ENCODE data around the gene ZSCAN18.

The ZSCAN18 gene

DNA sequence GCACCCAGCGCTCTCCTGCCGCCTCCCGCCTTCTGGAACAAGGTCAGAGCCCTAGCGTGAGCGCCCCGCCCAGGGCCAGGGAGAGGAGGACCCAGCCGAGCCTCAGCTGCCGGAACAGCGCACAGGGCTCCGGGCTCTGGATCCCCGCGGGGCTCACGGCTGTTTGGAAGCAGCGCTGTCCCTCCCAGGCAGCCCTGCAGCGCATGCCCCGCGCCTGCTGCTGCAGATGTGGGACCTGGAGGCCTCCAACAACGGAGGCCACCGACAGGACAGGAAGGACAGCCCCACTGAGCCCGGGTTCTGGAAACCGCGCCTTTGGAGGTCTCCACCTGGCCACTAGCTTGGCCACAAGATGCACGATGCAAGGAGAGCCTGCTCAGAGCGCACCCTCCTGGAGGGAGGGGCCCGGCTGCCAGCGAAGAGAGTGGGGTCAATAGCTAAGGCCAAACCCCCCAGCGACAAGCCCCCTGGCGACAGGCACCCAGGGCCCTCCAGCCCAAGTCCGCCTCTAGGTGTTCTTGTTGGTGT is 12.6 kb downstream of the ZSCAN18 start:
- no peak for DNase-seq

DNA sequence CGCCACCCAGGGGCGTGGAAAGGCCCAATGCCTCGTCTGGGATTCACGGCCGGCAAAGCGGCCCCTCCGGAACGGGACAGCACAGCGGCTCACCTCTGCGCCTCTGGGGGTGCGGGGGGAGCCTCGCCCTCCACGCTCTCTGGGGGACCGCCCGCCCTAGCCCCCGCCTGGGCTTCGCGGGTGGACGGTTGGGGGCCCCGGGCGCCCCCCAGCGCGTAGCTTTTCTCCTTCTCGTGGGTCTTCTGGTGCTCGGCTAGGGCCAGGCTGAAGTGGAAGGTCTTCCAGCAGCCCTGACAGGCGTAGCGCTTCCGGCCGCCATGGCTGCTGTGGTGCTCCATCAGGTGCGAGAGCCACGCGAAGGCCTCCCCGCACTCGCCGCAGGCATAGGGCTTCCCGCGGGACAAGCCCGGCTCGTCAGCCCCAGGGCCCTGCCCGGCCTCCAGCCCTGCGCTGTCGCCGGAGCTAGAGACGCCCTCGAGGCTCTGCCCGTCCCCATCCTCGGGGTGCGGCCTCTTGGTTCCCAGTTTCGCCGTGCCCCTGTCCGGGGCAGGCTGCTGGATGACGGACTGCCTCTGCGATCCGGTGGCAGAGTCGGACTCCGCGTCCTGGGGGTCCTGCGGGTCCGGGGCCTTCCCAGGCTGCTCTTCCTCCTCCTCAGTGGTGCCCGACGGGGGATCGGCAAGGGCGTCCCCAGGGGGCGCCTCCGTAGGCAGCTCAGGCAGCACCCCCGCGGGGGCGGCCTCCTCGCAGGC is 13.3 kb downstream of the ZSCAN18 start:
- DNase-seq, result no peak

DNA sequence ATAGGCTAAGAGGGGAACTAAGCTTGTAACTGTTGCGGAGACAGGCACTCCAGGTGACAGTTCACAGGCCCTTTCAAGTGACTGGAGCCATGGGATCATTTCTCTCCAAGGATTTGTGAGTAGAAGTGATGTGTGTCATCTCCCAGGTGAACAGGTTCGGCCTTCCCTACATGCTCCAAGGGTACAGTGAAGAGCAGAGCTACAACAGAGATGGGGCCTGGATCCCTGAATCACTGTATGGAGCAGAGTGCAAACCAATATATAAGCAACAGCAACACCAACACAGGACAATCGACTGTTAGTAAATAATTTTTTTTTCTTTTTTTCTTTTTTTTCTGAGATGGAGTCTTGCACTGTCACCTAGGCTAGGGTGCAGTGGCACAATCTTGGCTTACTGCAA is 15.0 kb downstream of the ZSCAN18 start:
- no peak for DNase-seq

DNA sequence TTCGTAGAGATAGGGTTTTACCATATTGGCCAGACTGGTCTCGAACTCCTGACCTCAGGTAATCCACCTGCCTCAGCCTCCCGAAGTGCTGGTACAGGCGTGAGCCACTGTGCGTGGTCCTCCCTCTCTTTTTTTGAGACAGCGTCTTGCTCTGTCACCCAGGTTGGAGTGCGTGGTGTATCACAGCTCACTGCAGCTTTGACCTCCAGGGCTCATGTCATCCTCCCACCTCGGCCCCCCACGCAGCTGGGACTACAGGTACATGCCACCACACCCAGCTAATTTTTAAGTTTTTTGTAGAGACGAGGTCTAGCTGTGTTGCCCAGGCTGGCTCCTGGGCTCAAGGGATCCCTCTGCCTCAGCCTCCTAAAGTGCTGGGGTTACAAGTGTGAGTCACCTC is 18.2 kb downstream of the ZSCAN18 start:
- no peak for DNase-seq

DNA sequence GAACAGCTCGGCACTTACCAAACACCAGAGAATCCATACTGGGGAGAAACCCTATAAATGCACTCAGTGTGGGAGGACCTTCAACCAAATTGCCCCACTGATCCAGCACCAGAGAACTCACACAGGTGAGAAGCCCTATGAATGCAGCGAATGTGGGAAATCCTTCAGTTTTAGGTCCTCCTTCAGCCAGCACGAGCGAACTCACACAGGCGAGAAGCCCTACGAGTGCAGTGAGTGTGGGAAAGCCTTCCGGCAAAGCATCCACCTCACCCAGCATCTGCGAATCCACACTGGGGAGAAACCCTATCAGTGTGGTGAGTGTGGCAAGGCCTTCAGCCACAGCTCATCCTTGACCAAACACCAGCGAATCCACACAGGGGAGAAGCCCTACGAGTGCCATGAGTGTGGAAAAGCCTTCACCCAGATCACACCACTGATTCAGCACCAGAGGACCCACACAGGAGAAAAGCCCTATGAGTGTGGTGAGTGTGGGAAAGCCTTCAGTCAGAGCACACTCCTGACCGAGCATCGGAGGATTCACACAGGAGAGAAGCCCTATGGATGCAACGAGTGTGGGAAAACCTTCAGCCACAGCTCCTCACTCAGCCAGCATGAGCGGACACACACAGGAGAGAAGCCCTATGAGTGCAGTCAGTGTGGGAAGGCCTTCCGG is 30.7 kb downstream of the ZSCAN18 start:
- no peak for DNase-seq

DNA sequence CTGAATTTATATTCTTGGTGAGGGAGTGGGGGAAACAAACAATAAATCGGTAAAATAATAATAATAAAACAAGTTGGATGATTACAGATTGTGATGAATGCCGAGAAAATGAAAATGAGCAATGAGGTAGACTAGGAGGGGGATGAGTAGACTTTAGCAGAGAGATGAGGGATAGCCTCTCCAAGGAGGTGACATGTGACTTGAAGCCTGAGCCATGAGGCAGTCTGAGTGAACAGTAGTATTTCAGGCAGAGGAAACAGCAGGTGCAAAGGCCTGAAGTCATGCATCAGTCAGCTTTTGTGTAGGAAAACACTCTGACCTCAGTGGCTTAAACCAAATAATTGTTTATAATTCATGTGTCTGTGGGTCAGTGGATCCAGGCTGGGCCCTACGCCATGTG is 34.3 kb downstream of the ZSCAN18 start:
- no peak for DNase-seq

DNA sequence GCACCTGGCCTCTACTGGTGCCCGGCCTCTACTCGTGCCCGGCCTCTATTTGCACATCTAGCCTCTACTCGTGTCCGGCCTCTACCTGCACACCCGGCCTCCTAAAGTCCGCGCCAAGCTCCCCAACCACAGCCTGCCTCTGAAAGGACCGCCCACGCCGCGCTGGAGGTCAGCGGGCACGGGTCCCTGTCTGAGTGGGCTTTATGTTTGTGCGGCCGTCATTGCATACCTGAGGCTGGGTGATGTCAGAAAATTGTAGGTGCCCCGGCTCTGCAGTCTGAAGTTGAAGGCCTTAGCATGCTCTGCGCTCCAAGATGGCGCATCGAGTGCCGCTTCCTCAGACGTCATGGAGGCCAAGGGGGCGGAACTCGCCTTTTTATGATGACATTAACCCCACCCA is 37.8 kb downstream of the ZSCAN18 start:
- no peak for DNase-seq

DNA sequence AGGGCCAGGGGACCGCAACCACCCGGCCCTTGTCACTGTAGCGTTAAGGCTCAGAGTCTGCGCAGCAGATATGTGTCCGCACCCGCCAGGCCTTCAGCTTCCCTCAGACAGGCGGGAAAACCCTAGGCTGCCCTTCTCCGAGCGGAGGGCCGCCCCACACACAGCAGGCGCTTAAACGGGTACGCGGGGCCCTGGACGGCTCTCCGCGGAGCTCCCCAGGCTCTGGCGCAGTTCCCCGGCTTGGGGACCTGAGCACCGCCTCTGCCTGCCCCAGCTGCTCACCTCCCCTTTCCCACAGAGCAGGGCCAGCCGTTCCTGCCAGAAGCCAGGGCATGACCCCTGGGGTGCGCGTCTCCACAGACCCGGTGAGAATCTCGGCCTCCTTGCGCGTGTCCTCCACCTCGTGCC is 38.4 kb downstream of the ZSCAN18 start:
- no peak for DNase-seq

DNA sequence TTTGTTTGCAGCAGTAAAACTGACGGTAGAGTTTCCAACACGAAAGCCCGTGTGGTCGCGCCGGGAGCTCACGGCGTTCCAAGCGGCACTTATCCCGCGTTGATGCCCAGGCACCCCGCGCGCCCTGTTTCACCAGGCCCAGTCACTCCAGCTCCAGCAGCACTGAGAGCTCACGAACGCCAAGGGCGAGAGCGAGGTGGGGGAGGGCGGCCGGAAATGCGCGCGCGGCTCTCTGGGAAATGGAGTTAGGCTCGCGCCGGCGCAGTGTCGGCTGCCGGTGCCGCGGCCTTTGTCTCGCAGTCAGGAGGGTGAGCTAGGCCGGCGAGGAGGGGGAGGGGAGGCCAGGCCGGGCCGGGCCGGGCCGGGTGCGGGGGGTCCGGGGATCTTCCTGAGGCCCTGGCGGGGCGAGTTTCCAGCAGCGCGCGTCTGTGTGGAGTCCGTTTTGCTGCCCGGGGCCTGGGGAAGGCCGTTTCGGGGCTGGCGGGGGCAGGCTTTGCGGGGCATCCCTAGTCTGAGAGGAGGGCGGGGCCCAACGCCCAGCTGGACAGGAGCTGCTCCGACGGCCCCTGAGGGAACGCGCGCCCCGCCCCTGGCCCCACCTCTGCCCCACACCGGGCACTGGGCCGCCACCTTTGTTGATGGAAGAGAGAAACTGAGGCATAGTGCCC is 38.9 kb downstream of the ZSCAN18 start, which contains the start of gene ZNF135:
Gene ZNF135, plus strand, starts transcription at position 280 of the 668 bp plus-strand sequence. CDS start 721 bp downstream, outside the sequence.
- DNase-seq, result peak; percentile 90

DNA sequence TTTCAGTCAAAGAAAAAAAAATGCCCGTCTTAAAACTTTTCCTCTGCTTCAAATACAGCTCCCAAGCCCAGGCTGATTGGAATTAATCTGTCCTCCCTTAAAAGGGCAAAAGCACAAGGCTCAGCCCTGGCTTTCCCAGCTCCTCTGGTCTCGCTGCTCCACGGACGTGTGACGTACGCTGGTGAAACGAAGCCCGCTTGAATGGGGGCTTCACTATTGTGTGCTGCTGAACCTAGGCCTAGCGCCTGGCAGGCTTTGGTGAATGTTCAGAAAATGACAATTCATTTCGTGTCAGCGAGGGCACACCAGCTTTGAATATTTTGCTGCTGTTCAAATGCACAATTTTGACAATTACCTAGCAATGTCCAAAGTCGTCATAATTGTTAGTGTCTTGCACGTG is 39.6 kb downstream of the ZSCAN18 start:
- no peak for DNase-seq

DNA sequence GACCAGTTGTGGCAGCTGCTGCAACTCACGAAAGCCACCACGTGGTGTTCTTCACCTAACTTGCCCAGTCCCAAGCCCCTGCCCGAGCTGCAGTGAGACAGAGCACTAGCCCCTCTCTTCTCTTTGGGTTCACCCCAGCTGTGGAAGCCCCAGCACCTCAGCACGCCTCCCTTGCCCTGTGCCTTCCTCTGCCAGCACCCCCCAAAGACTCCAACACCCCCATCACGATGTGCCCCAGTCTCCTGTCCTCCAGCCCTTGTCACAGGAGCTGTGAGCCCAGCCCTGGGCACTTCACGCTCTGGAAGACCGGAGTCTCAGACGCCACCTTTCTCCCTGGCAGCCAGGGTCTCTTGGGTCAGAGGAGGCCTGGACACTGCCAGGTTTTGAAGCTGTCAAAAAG is 41.2 kb downstream of the ZSCAN18 start:
- no peak for DNase-seq

DNA sequence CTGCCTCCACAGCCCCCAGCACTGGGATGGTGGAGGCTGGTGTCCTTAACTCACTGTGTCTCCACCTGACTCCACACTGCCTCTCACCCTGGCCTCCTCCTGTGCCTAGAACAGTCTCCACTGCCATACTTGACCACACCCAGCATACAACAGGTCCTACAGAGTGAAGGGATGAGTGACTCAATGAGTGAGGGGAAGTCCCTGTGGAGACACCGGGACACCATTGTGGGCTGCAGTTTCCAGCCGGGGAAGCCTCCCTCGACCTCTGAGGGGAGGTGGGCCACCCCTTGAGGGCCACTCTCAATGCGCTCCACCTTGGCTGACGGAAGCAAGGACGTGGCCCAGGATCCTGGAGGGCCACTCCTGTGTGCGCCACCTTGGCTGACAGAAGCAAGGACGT is 41.8 kb downstream of the ZSCAN18 start:
- DNase-seq, result no peak

DNA sequence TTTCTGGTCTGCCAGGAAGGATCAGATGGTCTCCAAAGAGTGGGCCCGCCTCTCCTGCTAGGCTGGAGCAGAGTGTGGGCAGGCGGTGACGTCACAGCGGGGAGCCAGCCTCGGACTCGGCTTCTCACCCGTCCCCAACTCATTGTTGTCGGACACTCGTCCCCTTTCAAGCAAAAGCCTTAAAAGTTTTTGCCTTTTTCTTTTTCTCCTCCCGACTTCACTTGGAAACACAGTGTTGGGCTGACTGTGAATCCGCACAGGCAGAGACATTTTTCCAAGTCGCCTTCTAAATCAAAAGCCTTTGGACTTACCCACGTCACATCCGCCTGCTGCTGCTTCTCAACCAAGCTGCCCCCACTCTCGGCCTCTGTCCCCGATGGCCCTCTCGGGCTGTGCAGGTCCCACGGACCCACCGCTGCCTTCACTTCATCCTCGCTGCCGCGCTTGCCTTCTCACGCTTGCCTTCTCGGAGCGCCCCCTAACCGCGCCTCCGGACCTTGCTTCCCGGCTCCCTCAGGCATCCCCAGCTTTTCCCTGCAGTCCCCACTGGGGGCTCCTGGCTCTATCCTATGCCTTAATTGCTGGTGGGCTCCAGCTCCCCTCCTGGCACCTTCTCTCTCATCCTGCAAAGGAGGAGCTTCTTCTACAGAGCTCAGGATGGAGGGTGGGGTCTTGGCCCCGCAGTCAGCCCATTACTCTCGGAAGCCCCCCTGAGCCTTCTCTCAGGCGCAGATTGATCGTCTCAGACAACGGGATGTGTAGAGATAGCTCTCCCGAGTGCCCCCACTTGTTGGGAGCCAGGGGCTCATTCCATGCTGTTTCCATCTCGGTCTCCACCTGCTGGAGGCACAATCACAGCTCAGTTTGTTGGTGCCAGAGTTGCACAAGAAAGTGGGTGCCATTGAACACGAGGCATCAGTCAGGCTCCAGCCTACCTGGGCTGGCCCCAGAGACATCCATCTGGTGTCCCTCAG is 42.8 kb downstream of the ZSCAN18 start:
- DNase-seq, result peak; percentile 63

DNA sequence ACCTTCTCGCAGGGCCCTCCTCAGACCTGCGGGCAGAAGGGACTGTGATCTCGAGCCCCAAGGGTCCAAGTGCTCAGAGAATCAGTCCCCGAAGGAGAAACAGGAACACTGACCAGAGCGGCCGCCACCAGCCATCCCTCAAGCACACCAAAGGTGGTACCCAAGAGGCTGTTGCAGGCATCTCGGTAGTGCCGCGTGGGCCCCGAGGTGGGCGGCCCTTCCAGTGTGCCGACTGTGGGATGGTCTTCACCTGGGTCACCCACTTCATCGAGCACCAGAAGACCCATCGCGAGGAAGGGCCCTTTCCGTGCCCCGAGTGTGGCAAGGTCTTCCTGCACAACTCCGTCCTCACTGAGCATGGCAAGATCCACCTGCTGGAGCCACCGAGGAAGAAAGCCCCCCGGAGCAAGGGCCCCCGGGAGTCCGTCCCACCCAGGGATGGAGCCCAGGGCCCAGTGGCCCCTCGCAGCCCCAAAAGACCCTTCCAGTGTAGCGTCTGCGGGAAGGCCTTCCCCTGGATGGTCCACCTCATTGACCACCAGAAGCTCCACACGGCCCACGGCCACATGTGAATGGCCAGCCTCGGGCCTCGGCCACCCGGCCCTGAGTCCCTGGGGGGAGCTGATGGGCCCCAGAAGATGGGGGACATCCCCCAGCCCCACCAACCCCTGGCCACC is 44.4 kb downstream of the ZSCAN18 start:
- no peak for DNase-seq

DNA sequence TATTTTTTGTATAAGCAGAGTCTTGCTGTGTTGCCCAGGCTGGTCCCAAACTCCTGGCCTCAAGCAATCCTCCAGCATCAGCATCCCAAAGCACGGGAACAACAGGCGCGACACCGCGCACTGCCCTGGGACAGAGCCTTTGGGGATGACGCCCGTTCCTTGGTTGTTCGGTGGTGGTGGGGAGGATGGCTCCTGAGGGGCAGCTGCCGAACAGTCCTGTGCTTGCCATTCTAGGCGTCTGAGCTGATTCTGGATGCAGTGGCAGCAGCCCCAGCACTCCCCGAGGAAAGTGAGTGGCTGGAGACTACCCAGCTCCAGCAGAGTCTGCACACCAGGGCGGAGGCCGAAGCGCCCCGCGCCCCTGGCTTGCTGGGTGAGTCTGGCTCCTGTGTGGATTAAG is 45.8 kb downstream of the ZSCAN18 start:
- DNase-seq, result no peak

DNA sequence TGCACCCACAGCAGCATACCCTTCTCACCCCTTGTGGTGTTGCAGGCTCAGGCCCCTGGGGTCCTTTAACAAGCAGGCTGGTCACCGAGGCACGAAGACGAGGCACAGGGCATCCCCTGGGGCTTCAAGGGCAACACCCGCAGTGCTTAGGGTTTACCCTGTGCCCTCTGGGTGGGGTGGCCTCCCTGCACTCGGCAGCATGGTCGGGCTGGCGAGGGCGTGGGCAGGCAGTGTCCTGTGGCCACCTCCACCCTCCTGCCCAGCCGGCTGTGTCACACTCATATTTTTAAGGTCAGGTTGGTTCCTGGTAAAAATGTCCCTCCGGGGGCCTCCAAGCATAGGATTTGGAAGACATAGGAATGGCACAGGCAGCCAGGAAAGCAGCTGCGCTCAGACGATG is 50.4 kb downstream of the ZSCAN18 start:
- no peak for DNase-seq

DNA sequence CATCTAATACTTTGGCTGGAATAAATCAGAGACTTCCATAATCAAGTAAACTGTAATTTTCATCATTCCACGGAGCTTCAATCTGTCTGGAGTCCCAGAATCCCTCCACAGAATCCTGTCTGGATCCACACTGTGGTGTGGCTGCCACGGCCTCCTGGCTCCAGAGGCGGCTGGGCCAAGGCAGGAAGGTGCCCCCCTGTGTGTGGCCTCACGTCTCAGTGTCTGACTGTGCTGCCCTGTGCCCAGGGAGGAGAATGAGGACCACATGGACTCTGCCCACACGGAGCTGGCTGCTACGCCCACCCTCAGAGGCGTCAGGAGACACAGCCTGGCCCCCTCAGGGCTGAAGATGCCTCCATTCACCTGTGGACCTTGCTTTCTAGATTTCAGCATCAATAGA is 51.2 kb downstream of the ZSCAN18 start:
- DNase-seq, result no peak

DNA sequence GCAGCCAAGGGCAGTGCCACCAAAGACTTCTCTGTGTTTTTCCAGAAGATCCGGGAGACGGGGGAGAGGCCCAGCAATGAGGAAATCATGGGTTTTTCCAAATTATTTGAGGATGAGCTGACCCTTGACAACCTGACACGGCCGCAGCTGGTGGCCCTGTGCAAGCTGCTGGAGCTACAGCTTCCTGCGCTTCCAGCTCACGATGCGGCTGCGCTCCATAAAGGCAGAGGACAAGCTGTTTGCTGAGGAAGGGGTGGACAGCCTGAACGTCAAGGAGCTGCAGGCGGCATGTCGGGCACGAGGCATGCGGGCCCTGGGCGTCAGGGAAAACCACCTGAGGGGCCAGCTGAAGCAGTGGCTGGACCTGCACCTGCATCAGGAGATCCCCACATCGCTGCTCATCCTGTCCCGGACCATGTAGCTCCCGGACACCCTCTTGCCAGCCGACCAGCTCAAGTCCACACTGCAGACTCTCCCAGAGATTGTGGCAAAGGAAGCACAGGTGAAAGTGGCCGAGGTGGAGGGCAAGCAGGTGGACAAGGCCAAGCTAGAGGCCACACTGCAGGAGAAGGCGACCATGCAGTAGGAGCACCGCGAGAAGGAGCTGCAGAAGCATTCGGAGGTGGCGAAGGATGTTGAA is 52.5 kb downstream of the ZSCAN18 start:
- DNase-seq, result no peak

DNA sequence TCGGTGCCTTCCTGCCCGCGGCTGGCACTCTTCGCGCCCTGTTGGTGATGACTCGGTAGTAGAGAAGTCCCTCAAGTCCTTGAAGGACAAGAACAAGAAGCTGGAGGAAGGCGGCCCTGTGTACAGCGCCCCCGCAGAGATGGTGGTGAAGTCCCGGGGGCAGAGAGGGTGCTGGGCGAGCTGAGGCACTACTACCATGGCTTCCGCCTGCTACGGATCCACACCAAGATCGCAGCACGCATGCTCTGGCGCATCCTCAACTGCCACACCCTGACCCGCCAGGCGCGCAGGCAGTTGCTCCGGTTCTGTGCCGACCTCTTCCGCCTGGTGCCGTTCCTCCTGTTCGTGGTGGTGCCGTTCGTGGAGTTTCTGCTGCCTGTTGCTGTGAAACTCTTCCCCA is 53.1 kb downstream of the ZSCAN18 start:
- DNase-seq, result no peak

DNA sequence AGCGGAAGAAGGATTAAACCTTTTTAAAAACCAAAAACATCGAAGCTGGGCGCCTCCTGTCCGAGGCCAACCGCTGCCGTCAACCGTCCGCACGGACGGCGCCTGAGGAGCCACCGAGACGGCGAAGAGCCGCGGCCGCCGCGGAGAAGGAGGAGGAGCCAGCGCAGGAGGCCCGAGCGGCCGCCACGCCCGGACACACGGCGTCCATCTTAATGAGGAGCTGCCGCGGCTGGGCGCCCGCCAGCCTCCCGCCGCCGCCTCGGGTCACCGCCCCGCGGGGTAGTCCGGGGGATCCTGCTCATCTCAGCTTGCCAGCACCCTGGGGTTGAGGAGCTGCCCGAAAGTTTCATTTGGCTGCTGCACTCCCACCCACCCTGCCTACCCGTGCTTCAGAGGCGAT is 53.6 kb downstream of the ZSCAN18 start:
- DNase-seq, result no peak
